NOMO-1 (cell line): ENCODE results near the gene SLC22A15.
"Not testable (repeated sequence)": the region's sequence is repeated elsewhere in the genome, so short reads cannot be mapped to it uniquely, and the experiment has no call there.

ENCODE experiments used
- DNase-seq, 2 experiments: peaks; one replicate each; lab custom pipeline; 2025; ENCODE audit not compliant: unreplicated experiment in 2 of 2; lab: John Stamatoyannopoulos, UW

SLC22A15 gene

DNA sequence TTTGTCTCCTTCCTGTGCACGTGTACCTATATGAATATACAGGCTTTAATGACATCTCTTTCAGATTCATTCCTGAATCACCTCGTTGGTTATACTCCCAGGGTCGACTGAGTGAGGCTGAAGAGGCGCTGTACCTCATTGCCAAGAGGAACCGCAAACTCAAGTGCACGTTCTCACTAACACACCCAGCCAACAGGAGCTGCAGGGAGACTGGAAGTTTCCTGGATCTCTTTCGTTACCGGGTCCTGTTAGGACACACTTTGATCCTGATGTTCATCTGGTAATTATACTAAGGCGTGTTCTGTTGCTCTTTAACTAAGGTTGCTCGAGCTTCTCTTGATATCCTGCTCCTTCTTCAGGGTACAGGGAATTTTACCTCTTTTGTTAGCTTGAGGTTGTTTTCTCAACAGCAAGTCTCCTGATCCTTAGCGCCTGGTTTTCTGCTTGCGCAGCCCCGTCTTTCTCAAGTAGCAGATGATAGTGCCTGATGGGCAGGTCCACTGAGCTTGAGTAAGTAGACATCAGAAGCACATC lies 55.1 kb downstream of the SLC22A15 start:
- DNase-seq, result no peak

- no peak for DNase-seq
Measured at GRCh38 chr1:116033322-116033721, 57.0 kb downstream of the SLC22A15 start.

GRCh38 chr1:116036255-116036654 lies 59.9 kb downstream of the SLC22A15 start:
- DNase-seq, result no peak

- no peak for DNase-seq
Measured at GRCh38 chr1:116038679-116039078, 62.4 kb downstream of the SLC22A15 start.

- no peak for DNase-seq
Measured at GRCh38 chr1:116044071-116044470, 67.8 kb downstream of the SLC22A15 start.

DNA sequence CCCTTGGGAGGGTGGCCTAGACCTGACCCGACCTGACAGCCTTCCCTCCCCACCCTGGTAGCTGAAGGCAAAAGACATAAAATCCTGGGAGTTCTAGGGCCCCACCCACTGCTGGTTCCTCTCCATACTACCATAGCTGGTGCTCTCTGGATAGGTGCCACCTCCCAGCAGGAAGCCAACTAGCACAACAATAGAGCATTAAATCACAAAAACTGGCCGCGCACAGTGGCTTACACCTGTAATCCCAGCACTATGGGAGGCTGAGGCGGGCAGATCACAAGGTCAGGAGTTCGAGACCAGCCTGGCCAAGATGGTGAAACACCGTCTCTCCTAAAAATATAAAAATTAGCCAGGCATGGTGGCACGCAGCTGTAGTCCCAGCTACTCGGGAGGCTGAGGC lies 70.6 kb downstream of the SLC22A15 start:
- DNase-seq, result not testable (repeated sequence)

DNA sequence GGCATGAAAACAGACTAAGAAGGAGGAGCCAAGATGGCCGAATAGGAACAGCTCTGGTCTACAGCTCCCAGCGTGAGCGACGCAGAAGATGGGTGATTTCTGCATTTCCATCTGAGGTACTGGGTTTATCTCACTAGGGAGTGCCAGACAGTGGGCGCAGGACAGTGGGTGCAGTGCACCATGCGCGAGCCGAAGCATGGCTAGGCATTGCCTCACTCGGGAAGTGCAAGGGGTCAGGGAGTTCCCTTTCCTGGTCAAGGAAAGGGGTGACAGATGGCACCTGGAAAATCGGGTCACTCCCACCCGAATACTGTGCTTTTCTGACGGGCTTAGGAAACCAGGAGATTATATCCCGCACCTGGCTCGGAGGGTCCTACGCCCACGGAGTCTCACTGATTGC lies 75.6 kb downstream of the SLC22A15 start:
- DNase-seq, result not testable (repeated sequence)

GRCh38 chr1:116062201-116062600 lies 85.9 kb downstream of the SLC22A15 start:
- no peak for DNase-seq

GRCh38 chr1:116064616-116065015 lies 88.3 kb downstream of the SLC22A15 start:
- no peak for DNase-seq

DNA sequence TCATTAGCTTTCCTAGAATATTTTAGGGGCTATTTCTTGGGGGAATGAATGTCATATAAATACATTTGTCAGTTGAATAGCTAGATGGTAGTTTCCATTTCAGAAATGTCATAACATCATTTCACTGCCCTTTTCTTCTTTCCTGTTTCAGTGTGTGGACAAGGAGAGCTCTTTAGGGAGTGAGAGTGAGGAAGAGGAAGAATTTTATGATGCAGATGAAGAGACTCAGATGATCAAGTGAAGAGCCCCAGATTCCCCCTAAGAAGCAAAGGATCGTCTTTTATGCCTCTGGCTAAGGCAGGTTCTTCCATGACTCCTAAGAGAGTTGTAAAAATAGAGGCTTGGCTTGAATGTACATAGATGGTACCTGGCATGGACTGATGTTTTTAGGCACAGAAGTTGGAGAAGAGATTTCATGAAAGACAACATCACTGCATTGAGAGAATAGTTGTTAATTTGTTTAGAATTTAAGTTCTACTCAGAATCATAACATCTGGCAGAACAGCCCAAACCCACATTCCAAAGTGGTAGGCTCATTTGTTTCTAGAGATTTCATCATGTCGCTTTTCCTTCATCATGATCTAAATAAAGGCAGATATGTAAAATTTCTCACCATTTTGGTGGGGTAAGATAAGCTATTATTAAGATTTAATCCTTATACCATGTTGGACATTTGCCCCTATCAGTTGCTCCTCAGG lies 90.7 kb downstream of the SLC22A15 start:
- DNase-seq, result no peak

GRCh38 chr1:116067566-116067890 lies 91.2 kb downstream of the SLC22A15 start:
- DNase-seq, result no peak

DNA sequence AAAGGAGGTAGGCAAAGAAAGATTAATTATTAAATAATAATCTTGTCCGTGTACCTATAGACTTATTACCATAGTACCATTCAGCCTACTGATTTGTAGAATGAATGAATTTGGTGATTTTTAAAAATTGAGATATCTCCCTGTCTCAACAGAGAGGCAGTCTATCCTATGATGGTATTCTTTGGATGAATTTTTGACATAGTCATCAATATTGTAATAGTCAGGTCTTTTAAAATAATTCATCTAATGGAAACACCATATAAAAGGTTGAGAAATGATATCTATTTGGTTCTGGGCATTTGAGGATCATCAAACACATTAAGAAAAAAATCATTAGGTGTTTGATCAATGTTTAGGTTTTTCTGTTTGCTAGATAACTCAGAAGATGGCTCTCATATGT lies 99.3 kb downstream of the SLC22A15 start:
- no peak for DNase-seq

DNA sequence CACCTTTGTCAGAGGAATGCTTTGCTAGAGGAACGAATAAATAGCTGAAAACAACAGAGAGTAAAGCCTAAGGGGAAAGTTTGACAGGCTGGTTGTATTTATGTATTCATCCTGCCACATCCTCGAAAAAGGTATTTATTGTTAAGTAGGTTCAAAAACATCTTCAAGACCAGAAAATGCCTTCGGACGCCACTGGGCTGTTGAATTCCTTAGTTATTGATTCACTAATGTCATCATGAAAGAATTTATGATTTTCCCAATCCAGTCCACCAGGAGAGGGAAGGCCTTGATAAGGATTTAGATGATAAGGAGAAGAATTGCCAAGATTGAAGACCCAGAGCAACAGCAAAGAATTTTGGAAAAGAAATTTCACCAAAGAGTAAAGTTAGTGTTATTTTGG lies 99.7 kb downstream of the SLC22A15 start:
- no peak for DNase-seq

DNA sequence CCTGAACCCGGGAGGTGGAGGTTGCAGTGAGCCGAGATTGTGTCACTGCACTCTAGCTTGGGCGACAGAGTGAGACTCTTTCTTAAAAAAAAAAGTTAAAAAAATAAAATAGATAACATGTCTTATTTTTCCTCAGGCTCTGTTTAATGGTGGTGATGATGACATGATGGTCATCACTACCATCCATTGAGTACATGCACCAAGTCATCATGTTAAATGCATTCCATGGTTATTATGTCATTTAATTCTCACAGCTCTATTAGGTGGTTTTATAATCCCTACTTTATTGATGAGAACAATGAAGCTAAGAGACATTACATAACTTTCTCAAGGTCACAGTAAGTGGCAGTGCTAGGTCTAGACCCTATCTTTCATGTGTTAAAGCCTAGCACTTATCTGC lies 100.5 kb downstream of the SLC22A15 start:
- no peak for DNase-seq

DNA sequence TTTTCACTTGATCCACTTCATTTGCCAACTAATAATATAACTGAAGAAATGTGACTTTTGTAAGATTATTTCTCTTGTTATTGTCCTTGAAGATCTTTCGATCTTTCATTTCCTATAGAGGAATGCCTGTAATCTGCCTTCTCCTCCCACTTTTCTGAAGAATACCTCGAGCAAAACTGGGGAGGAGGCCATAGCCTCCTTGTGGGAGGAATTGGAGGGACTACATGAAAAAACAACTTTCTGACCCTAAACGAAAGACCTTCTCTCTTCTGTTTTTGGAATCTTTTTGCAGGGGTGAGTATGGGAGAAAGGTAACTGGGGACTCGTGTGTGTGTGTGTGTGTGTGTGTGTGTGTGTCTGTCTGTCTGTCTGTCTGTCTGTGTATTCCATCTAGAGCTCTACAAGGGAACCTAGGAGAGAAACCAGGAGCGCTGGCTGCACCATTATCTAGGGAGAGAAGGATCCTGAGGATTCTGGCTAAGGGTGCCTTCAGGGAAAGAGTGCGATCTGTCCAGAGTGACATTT lies 102.4 kb downstream of the SLC22A15 start:
- no peak for DNase-seq

DNA sequence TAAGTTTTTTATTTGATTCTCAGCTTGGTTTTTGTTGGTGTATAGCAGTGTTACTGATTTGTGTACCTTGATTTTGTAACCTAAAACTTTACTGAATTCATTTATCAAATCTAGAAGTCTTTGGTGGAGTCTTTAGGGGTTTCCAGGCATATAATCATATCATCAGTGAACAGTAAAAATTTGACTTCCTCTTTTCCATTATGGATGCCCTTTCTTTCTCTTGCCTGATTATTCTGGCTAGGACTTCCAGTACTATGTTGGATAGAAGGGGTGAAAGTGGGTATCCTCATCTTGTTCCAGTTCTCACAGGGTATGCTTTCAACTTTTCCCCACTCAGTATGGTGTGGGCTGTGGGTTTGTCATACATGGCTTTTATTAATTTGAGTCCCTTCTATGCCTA lies 111.3 kb downstream of the SLC22A15 start:
- DNase-seq, result no peak

DNA sequence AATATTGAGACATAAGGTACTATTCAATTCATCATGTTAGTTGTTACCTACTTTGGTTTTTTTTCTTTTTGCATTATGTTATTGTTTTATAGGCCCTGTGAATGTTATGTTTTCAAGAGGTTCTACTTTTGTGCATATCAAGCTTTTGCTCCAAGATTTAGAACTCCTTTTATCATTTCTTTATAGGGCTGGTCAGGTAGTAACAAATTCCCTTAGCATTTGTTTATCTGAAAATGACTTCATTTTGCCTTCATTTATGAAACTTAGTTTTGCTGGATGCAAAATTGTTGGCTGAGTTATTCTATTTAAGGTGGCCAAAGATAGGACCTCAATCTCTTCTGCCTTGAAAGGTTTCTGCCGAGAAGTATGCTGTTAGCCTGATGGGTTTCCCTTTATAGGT lies 113.6 kb downstream of the SLC22A15 start:
- DNase-seq, result no peak

GRCh38 chr1:116091083-116091482 lies 114.8 kb downstream of the SLC22A15 start:
- DNase-seq, result no peak

- no peak for DNase-seq
Measured at GRCh38 chr1:116092752-116093489, 116.6 kb downstream of the SLC22A15 start.

DNA sequence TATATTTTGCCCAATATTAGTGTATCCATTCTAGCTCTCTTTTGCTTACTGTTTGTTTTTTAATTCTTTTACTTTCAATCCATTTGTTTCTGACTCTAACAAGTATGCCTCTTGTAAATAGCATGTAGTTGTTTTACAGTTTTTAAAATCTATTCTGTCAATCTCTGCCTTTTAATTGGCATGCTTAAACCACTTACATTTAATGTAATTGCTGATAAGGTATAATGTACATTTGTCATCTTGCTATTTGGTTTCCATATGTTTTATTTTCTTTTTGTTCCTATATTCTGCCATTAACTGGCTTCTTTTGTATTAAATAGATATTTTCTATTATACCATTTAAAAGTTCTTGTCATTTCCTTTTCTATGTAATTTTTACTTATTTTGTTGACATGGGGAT lies 118.7 kb downstream of the SLC22A15 start:
- no peak for DNase-seq

- no peak for DNase-seq
Measured at GRCh38 chr1:116096013-116096618, 119.8 kb downstream of the SLC22A15 start.

GRCh38 chr1:116097626-116098025 lies 121.3 kb downstream of the SLC22A15 start:
- DNase-seq, result no peak
